Activated T-helper 9 cell treated with anti-CD3 and anti-CD28 coated beads, Interleukin-2, amount 50 U/mL, for 16 hours (primary cell): ENCODE data around the gene RNF13.

Experiments used
- DNase-seq: peaks from one replicate; pipeline ENCODE4 v3.0.0-alpha.2; 2020; ENCODE audit warnings: low read depth

The RNF13 gene

DNA sequence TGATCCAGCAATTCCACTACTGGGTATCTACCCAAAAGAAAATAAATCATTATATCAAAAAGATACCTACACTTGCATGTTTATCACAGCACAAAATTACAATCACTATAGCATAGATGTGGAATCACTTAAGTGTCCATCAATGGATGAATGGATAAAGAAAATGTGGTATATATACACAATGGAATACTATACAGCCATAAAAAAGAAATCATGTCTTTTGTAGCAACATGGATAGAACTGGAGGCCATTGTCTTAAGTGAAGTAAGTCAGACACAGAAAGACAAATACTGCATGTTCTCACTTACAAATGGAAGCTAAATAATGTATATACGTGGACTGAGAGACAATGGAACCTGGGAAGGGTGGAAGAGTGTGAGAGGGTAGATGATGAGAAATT lies 185.9 kb downstream of the RNF13 start:
- no peak for DNase-seq

DNA sequence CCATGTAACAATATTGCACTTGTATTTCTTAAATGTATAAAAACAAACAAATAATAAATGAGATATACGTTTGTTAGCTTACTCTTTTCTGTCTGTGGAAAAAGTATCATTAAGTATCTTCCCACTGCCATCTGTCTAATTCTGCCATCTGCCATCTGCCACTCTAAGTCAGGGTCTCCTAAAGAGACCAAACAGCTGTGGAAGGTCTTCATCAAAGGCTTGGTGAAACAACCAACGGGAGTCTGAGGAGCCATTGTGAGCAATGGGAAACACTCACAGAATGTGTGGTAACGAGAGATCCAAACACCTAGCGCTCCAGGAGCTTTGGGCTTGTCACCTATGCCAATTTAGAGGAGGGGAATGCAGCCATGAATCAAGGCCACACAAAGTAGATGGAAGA lies 186.4 kb downstream of the RNF13 start:
- DNase-seq, result no peak

DNA sequence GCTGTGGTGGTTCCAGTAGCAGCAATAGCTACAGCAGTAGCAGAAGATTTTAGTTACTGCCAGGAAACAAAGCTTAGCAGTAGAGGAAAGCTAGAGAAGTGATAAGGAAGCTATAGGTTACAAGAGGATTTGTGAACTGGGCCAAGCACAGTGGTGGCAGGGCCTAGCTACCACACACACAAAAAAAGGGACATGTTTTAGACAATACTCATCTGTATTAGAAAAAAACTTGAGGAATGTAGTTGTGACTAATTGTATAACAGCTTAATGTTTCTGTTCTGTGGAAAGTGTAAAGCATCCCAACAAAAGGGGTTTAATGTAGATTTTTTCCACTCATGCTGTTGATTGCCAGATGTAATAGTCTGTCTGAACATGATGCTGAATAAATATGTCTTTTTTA lies 187.6 kb downstream of the RNF13 start:
- DNase-seq, result no peak

DNA sequence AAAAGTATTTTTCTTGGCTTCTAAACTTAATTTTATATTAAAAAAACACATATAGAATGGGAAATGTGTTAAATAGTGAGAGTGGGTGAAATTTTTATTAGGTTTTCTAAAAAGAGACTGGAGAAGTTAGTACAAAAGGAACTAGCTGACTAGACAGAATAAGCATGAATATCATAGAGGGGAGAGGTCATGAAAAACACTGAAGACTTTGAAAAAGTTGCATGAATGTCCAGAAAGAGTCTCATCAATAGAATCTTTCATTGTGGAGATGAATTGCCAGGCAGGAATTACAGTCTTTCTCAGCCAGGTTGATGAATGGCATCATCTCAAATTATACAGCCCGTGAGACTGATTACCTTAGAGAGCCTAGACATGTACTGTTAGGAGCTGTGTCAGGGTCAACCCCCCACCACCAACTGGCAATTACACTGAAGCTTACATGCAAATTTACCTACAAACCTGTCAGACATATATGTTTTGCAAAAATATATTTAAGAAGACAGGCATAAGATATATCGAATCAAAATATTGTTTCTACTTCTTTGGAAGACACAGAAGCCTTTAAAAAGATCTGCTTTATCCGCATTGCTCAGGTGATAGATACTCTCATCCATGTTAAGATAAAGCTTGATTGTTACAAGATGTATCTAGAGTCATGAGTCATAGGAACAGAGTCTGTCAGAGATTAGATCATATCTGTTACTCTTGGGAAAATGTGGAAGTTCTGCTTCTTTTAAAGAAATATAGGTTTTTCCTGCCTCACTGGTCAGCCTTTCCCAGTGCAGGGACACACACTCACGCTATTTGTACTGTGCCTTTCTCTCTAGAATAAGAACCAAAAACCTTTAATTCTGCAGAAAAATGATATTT lies 192.5 kb downstream of the RNF13 start:
- no peak for DNase-seq

DNA sequence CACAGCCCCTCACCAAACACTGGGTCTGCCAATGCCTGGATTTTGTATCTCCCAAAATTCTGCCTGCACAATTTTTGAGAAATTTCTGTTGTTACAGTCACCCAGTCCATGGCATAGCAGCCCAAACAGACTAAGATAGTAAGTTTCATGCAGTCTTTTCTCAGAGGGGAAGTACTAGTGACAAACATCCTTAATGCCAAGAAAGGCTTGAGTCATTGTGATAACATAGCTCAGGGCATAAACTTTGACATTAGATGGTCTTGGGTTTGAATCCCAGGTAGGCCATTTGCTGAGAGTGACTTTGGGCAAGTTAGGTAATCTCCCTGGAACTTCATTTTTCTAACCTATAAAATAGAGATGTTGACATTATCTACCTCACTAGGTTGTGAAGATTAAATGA lies 193.8 kb downstream of the RNF13 start:
- DNase-seq, result no peak
